Caki2 (cell line): ENCODE results near the gene PLIN3. TPM values are rescaled to one million over a fixed set of nuclear protein-coding genes. Genes with fewer than 3 reads are reported as not detected.
A peak's percentile ranks its signal among the peaks of the same experiment; 100 is the strongest.
"Not testable (repeated sequence)": the region's sequence is repeated elsewhere in the genome, so short reads cannot be mapped to it uniquely, and the experiment has no call there.

Experiments
- DNase-seq: peaks from one replicate; pipeline ENCODE4 v3.0.0-alpha.2; 2015; ENCODE audit warnings: low read depth
- in situ Hi-C: cut with HindIII; loops from 2 replicates; pipeline ENCODE4 v1.10.0; 2016; ENCODE audit warnings: low sequenced_read_pairs, low pct_unique_long_range_greater_than_20kb, mixed read lengths
- total RNA-seq: library from RNA; depleted of rRNA; stranded (reverse); fragments of >200 nt; shearing (Covaris generic); gene quantifications from 2 replicates; pipeline ENCODE4 v1.2.3, GENCODE V29; 2014; ENCODE audit warnings: low replicate concordance; rRNA removed

The PLIN3 gene
- total RNA-seq = 320 and 387 TPM in 2 replicates

DNA sequence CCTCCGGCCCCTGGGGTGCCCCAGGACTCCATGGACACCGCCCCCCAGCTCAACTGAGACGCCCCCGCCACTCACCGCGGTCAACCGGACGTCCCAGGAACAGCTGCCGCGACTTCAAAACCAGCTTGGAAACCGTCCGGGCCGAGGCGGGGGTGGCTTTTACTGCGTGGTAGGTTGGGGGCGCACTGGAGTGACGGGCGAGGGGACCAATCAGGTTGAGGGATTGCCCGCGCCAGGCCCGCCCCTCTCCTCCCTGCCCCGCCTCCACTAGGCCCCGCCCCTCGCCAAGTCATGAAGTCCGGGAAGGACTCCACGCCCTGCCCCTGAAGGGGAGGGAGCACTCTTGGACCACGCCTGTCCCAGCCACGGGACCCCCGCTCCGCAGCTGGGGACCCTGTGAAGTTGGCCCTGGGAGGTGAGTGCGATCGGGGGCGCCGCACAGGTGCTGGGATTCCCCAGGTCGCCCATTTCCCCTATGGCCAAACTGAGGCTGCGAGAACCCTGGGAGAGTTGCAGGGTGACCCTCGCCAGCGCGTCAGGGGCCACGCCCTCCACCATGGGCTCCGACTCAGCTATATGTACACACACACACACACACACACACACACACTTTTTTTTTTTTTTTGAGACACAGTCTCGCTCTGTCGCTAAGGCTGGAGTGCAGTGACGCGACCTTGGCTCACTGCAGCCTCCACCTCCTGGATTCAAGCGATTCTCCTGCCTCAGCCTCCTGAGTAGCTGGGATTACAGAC, at the start of gene PLIN3:
TSS of gene PLIN3 (minus strand) at position 134 of the 752 bp plus-strand sequence. CDS start 6,273 bp downstream, outside the sequence.
- DNase-seq = peak; percentile 97
- in situ Hi-C loops = no loop called here

- DNase-seq = no peak
- in situ Hi-C loops = no loop called here
Measured at GRCh38 chr19:4916292-4917082, 49.0 kb upstream of the PLIN3 start.

DNA sequence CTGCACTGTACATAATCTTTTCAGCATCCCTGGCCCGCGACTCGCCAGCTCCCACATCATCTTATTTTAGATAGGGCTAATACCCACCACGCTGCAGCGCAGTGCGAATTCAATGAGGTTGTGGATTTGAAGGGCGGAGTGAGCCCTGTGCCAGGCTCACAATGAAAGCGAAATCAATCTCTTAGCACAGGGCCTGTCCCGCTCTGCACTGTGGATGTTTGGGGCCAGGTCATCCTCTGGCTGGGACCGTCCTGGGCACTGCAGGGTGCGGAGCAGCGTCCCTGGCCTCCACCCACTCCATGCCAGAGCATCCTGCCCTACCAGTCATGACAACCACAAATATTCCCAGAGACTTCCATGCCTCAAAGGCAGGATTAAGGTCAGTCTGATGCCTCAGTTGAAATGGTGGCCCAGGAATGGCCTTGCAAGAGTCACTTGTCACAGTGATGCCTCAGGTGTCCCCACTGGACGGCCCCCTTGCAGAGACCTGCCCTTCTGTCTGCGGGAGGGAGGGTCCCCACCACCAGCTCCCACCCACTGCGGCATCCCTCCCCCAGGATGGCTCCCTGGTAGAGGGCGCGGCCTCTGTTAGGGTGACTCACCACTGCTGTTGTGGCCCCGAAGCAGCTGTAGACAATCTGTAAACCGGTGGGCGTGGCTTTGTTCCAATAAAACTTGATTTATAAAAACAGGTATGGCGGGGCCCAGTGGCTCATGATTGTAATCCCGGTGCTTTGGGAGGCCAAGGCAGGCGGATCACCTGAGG, 47.5 kb upstream of the PLIN3 start:
- DNase-seq = peak; percentile 86

GRCh38 chr19:4913996-4914735, 46.7 kb upstream of the PLIN3 start:
- in situ Hi-C loops = no loop called here
- no peak for DNase-seq

More for the DNA sequence above, 47.5 kb upstream of the PLIN3 start:
- in situ Hi-C loops = no loop called here

GRCh38 chr19:4911786-4912672, 44.6 kb upstream of the PLIN3 start:
- DNase-seq = peak; percentile 99
- in situ Hi-C loops = no loop called here

- DNase-seq = no peak
- in situ Hi-C loops = no loop called here
Measured at GRCh38 chr19:4911314-4911713, 43.8 kb upstream of the PLIN3 start.

DNA sequence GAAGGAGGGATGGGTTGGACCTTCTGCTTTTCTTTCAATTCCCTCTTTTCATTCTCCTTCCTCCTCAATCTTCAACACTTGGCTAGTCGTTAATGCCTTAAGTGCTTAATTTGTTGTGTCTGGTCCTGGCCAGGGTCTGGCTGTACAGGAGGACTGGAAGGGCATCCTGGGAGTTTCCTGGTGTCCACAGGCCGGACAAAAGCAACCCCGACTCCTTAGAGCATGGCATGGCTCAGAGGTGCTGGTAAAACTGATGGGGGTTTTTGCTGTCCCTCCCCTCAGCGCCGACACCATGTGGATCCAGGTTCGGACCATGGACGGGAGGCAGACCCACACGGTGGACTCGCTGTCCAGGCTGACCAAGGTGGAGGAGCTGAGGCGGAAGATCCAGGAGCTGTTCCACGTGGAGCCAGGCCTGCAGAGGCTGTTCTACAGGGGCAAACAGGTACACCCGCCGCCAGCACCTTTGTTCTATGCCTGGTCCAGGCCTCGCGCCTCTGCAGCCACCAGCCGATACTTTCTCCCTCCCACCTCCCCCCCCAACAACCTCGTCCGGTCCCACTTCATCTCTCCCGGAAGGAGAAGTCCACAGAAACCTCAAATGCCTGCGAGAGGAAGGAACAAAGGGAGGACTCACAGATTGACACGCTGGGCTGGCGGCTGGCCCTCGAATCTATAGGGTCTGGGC, 43.3 kb upstream of the PLIN3 start:
- DNase-seq = peak; percentile 47
- in situ Hi-C loops = no loop called here

DNA sequence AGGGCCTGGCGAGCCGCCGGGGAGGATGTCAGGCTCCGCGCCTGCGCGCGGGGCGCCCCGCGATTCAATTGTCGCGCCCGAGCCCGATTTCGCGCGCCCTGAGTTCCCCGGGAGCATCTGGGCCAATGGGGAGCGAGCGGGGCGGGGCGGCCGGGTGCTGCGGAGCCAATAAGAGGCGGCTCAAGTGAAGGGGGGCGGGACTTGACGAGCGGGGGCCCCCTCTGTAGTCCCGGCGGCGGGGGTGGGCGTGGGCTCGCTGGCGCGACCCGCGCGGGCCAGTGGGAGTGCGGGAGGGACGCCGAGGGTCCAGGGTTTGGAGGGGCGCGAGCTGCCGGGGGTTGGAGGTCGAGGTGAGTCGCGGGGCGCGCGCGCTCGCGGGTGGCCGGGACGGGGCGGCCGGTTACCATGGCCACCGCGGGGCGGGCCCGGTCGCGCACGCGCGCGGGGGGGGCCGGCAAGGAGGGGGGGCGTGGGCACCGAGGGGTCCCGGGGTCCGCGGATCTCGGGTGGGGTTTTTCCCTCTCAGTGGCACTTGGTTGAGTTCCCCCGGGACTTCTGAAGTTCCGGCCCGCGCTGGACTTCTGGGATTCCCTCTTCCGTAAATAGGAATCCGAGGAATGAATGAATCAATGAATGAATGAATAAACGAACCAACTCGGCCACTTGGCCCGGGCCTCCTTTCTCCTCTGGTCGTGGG, 42.6 kb upstream of the PLIN3 start:
- peak; percentile 85 for DNase-seq
- in situ Hi-C loops = no loop called here

DNA sequence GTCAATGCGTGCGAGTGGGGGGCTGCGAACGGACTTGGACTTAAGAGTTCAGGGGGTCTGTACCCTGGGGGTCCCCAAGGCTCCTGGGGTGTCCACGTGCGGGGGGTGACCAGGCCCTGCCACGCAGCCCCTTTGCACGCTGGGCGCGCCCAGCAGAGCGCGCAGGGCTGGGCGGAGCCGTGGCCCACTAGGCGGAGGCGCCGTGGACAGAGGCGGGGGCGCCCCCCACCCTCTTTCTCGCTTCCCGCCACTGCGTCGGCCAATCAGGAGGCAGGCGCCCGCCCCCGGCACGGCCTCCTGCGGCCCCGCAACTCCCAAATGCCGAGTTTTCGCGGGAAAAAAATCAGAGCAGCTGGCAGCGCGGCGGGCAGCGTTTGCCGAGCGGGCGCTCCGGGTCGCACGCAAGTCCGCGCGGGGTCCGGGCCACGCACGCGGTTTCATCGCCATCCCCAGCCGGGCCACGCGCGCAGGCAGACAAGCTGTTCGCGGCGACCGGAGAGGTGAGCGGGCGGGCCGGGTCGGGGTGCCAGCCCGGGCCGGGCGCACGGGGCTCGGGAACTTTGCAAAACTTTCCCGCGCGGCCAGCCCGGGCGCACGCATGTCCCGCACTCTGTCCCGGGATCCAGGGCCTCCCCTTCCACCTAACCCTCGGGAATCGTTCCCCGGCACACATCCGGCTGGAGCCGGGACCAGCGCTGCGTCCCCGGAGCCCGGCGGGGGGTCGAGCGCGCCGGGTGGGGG, 41.9 kb upstream of the PLIN3 start, which contains the start of gene UHRF1:
TSS of gene UHRF1 (plus strand) at position 346 of the 741 bp plus-strand sequence. CDS start 1,385 bp downstream, outside the sequence.
- DNase-seq = peak; percentile 65
- in situ Hi-C loops = no loop called here

DNA sequence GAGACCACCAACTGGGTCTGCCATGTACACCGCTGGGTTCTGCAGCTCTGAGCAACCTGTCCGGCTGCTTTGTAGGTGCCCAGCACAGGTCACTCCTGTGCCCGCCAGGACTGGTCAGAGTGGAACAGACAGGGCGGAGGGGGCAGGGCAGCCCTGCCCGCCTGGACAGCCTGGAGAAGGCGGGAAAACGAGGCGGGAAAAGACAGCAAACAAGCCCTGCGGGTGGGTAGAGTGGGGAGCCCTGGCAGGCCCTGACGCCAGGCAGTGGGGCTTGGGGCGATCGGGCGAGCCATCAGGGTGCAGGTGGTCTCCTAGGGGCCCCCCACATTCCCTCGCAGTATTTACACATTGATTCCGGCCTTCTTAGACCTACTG, 41.3 kb upstream of the PLIN3 start:
- in situ Hi-C loops = no loop called here
- no peak for DNase-seq

DNA sequence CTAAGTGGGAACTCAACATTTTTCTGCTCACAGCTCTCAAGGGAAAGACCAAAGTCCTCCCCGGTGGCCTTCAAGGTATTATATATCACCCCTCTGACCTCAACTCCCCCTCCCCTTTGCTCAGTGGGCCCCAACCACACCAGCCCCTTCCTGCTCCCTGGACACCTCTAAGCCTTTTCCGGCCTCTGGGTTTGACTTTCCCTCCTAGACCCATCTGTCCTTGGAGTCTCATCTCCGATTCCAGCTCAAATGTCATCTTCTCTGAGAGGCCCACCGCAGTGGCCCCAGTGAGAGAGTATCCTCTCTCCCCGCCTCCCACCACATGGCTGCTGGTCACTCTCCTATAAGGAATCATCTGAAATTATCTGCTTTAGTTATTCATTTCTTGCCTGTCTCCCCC, 40.9 kb upstream of the PLIN3 start:
- DNase-seq = no peak
- in situ Hi-C loops = no loop called here

DNA sequence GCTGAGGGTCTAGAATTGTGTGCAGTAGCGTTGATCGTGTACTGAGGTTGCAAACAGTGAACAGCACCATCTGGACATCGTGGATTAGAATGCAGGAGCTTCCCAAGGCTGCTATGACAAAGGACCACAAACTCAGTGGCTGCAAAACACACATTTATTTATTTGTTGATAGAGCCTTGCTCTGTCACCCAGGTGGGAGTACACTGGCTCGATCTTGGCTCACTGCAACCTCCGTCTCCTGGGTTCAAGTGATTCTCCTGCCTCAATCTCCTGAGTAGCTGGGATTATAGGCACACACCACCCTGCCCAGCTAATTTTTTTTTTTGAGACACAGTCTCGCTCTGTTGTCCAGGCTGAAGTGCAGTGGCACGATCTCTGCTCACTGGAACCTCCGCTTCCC, 39.5 kb upstream of the PLIN3 start:
- in situ Hi-C loops = no loop called here
- no peak for DNase-seq

GRCh38 chr19:4904481-4904880, 37.0 kb upstream of the PLIN3 start:
- DNase-seq = no peak
- in situ Hi-C loops = no loop called here

DNA sequence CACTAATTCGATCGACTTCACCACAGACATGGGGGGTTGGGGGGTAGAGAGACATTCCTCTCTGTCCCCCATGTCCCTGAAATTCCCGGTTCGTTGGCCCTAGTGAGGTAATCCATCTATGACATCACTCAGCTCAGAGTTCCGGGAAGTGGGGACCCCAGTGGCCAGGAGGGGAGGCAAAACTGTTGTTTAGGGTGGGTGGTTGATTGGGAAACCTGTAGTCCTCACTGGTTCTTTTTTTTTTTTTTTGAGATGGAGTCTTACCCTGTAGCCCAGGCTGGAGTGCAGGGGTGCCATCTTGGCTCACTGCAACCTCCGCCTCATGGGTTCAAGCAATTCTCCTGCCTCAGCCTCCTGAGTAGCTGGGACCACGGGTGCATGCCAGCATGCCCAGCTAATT, 35.3 kb upstream of the PLIN3 start, which contains the start of gene ARRDC5:
TSS of gene ARRDC5 (minus strand) at position 101 of the 400 bp plus-strand sequence. CDS start at position 30, 71 bp downstream.
- in situ Hi-C loops = no loop called here
- DNase-seq = no peak

DNA sequence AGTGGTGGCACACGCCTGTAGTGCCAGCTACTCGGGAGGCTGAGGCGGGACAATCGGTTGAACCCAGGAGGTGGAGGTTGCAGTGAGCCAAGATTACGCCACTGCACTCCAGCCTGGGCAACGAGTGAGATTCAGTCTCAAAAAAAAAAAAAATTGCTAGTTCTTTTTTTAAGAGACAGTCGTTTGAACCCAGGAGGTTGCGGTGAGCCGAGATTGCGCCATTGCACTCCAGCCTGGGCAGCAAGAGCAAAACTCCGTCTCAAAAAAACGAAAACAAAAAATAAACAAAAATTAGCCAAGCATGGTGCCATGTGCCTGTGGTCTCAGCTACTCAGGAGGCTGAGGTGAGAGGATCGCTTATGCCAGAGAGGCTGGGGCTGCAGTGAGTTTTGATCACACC, 33.4 kb upstream of the PLIN3 start:
- in situ Hi-C loops, DNase-seq: not testable (repeated sequence)
